BLaER1 (cell line): ENCODE data around the gene SORCS2.

Source experiments
- H3K27ac ChIP-seq: shearing (Covaris generic); formaldehyde crosslinking; 2 replicates; pipeline ENCODE4 v1.8.1; 2022
- H3K27me3 ChIP-seq: shearing (Covaris generic); formaldehyde crosslinking; 2 replicates; pipeline ENCODE4 v1.8.1; 2022
- H3K36me3 ChIP-seq: shearing (Covaris generic); formaldehyde crosslinking; 2 replicates; pipeline ENCODE4 v1.8.1; 2022
- H3K4me1 ChIP-seq: shearing (Covaris generic); formaldehyde crosslinking; 2 replicates; pipeline ENCODE4 v1.8.1; 2022
- H3K4me2 ChIP-seq: shearing (Covaris generic); formaldehyde crosslinking; 2 replicates; pipeline ENCODE4 v1.8.1; 2022
- H3K4me3 ChIP-seq: shearing (Covaris generic); formaldehyde crosslinking; 2 replicates; pipeline ENCODE4 v1.8.1; 2022
- H3K9ac ChIP-seq: shearing (Covaris generic); formaldehyde crosslinking; 2 replicates; pipeline ENCODE4 v1.8.1; 2022
- H3K9me3 ChIP-seq: shearing (Covaris generic); formaldehyde crosslinking; 2 replicates; pipeline ENCODE4 v1.8.1; 2022
- H4K20me1 ChIP-seq: shearing (Covaris generic); formaldehyde crosslinking; 2 replicates; pipeline ENCODE4 v1.8.1; 2022
- Cebpa-rat ChIP-seq: shearing (Covaris generic); IDR thresholded peaks from 2 replicates; pipeline ENCODE4 v1.8.1; 2022

The SORCS2 gene

GRCh38 chr4:7500404-7500803, 308.1 kb downstream of the SORCS2 start:
- Histone ChIP-seq H3K36me3 (no peaks in the 10 kb centered on the region), H3K9me3 (no peaks in the 10 kb centered on the region), H3K4me1 (peaks cover 99% of the 10 kb centered on the region), H3K27me3 (no peaks in the 10 kb centered on the region), H3K4me2 (peak overlapping the region; percentile 94), H3K9ac (peak overlapping the region; percentile 38; the same call in 1 of the 2 replicates), H4K20me1 (peaks cover 58% of the 10 kb centered on the region), H3K4me3 (0 out of 2 replicates have a peak overlapping the region, but pooled peaks have one; percentile 32), H3K27ac (peak overlapping the region; percentile 69)
- TF ChIP-seq Cebpa-rat, result no peak

GRCh38 chr4:7501314-7501713, 309.0 kb downstream of the SORCS2 start:
- peak overlapping the region; percentile 42; the same call in 1 of the 2 replicates for H3K27ac ChIP-seq

GRCh38 chr4:7501873-7502272, 309.5 kb downstream of the SORCS2 start:
- no peak for TF ChIP-seq Cebpa-rat
- H3K27me3 ChIP-seq, result no peaks in the 10 kb centered on the region
- H3K9ac ChIP-seq, result no peak overlapping the region
- peak overlapping the region; percentile 94 for H3K4me2 ChIP-seq
- peaks cover 54% of the 10 kb centered on the region for H4K20me1 ChIP-seq
- no peaks in the 10 kb centered on the region for H3K36me3 ChIP-seq
- peaks cover 100% of the 10 kb centered on the region for H3K4me1 ChIP-seq
- H3K9me3 ChIP-seq, result no peaks in the 10 kb centered on the region
- no peak overlapping the region for H3K4me3 ChIP-seq
- 0 out of 2 replicates have a peak overlapping the region, but pooled peaks have one; percentile 27 for H3K27ac ChIP-seq

More at GRCh38 chr4:7501314-7501713, 309.0 kb downstream of the SORCS2 start:
- Histone ChIP-seq H3K36me3 (no peaks in the 10 kb centered on the region), H3K4me3 (0 out of 2 replicates have a peak overlapping the region, but pooled peaks have one; percentile 1), H3K9ac (no peak overlapping the region), H3K4me2 (peak overlapping the region; percentile 94), H3K27me3 (no peaks in the 10 kb centered on the region), H4K20me1 (peaks cover 58% of the 10 kb centered on the region), H3K4me1 (peaks cover 100% of the 10 kb centered on the region), H3K9me3 (no peaks in the 10 kb centered on the region)
- no peak for TF ChIP-seq Cebpa-rat

- Histone ChIP-seq H3K27me3 (no peaks in the 10 kb centered on the region), H3K9ac (peak overlapping the region; percentile 42), H3K36me3 (no peaks in the 10 kb centered on the region), H3K27ac (peak overlapping the region; percentile 69), H3K4me1 (peaks cover 100% of the 10 kb centered on the region), H3K9me3 (no peaks in the 10 kb centered on the region), H3K4me2 (peak overlapping the region; percentile 94), H4K20me1 (peaks cover 38% of the 10 kb centered on the region), H3K4me3 (no peak overlapping the region)
- no peak for TF ChIP-seq Cebpa-rat
Measured at GRCh38 chr4:7503559-7504249, 311.4 kb downstream of the SORCS2 start.

- Histone ChIP-seq H3K4me2 (peak overlapping the region; percentile 94), H3K27ac (peak overlapping the region; percentile 69), H3K9me3 (no peaks in the 10 kb centered on the region), H3K4me1 (peaks cover 100% of the 10 kb centered on the region), H3K4me3 (no peak overlapping the region), H3K36me3 (no peaks in the 10 kb centered on the region), H4K20me1 (peaks cover 26% of the 10 kb centered on the region; the same call in 1 of the 2 replicates), H3K27me3 (peaks cover 8% of the 10 kb centered on the region), H3K9ac (peak overlapping the region; percentile 46; the same call in 1 of the 2 replicates)
- TF ChIP-seq Cebpa-rat, result no peak
Measured at GRCh38 chr4:7505116-7505900, 313.0 kb downstream of the SORCS2 start.

GRCh38 chr4:7506119-7506518, 313.8 kb downstream of the SORCS2 start:
- TF ChIP-seq Cebpa-rat, result peak; percentile 60; the same call in 1 of the 2 replicates
- Histone ChIP-seq H3K9ac (peak overlapping the region; percentile 46; the same call in 1 of the 2 replicates), H3K4me3 (no peak overlapping the region), H3K27me3 (peaks cover 16% of the 10 kb centered on the region), H4K20me1 (peaks cover 23% of the 10 kb centered on the region; the same call in 1 of the 2 replicates), H3K9me3 (no peaks in the 10 kb centered on the region), H3K27ac (peak overlapping the region; percentile 69; the same call in 1 of the 2 replicates), H3K4me1 (peaks cover 100% of the 10 kb centered on the region), H3K4me2 (peak overlapping the region; percentile 94), H3K36me3 (no peaks in the 10 kb centered on the region)

GRCh38 chr4:7506572-7506971, 314.2 kb downstream of the SORCS2 start:
- H3K9me3 ChIP-seq, result no peaks in the 10 kb centered on the region
- H3K4me3 ChIP-seq, result no peak overlapping the region
- peaks cover 100% of the 10 kb centered on the region for H3K4me1 ChIP-seq
- no peak overlapping the region; the same call in 1 of the 2 replicates for H3K9ac ChIP-seq
- peak overlapping the region; percentile 94 for H3K4me2 ChIP-seq
- H4K20me1 ChIP-seq, result peaks cover 19% of the 10 kb centered on the region; the same call in 1 of the 2 replicates
- peak overlapping the region; percentile 69; the same call in 1 of the 2 replicates for H3K27ac ChIP-seq
- H3K36me3 ChIP-seq, result no peaks in the 10 kb centered on the region
- H3K27me3 ChIP-seq, result peaks cover 16% of the 10 kb centered on the region
- TF ChIP-seq Cebpa-rat, result no peak

- Histone ChIP-seq H4K20me1 (peaks cover 13% of the 10 kb centered on the region; the same call in 1 of the 2 replicates), H3K4me1 (peaks cover 96% of the 10 kb centered on the region), H3K4me2 (peak overlapping the region; percentile 94), H3K27ac (peak overlapping the region; percentile 69; the same call in 1 of the 2 replicates), H3K9ac (peak overlapping the region; percentile 56; the same call in 1 of the 2 replicates), H3K36me3 (no peaks in the 10 kb centered on the region), H3K27me3 (peaks cover 16% of the 10 kb centered on the region), H3K9me3 (no peaks in the 10 kb centered on the region), H3K4me3 (no peak overlapping the region)
- TF ChIP-seq Cebpa-rat, result no peak
Measured at GRCh38 chr4:7507381-7507780, 315.0 kb downstream of the SORCS2 start.

GRCh38 chr4:7510066-7510465, 317.7 kb downstream of the SORCS2 start:
- H3K4me3 ChIP-seq, result no peak overlapping the region
- H3K9me3 ChIP-seq, result no peaks in the 10 kb centered on the region
- H3K27me3 ChIP-seq, result peaks cover 16% of the 10 kb centered on the region
- TF ChIP-seq Cebpa-rat, result no peak
- no peak overlapping the region for H3K9ac ChIP-seq
- peaks cover 96% of the 10 kb centered on the region for H3K4me1 ChIP-seq
- peak overlapping the region; percentile 68; the same call in 1 of the 2 replicates for H3K27ac ChIP-seq
- no peaks in the 10 kb centered on the region for H3K36me3 ChIP-seq
- H4K20me1 ChIP-seq, result peaks cover 18% of the 10 kb centered on the region; the same call in 1 of the 2 replicates
- H3K4me2 ChIP-seq, result peak overlapping the region; percentile 94
